Tibial nerve (tissue), 4 donors: ENCODE data around the gene LAMP1.

Experiments
- CTCF ChIP-seq, 5 experiments: fragments of 200-600 bp in 3 of 5; fragments of 450-650 bp in 2 of 5; sonication (generic) in 3 of 5; IDR thresholded peaks; one replicate each; pipeline ENCODE4 v1.5.1; 2016 to 2019; ENCODE audit warnings: antibody characterized with exemption in 5 of 5, mild to moderate bottlenecking in 3 of 5, moderate library complexity in 2 of 5
- EP300 ChIP-seq, 2 donors: sonication (generic); formaldehyde crosslinking; IDR thresholded peaks; one replicate each; pipeline ENCODE4 v1.6.1; 2017; ENCODE audit warnings: antibody characterized with exemption in 2 of 2, mild to moderate bottlenecking in 1 of 2
- POLR2A ChIP-seq, 2 donors: fragments of 450-650 bp; IDR thresholded peaks; one replicate each; pipeline ENCODE4 v1.6.1; 2017; ENCODE audit warnings: antibody characterized with exemption in 2 of 2, mild to moderate bottlenecking in 2 of 2, moderate library complexity in 2 of 2

GRCh38 chr13:113283904-113284303, 13.1 kb upstream of the LAMP1 start:
- no peak for TF ChIP-seq CTCF (IDR thresholded peaks at IDR 0.05)
- TF ChIP-seq POLR2A (IDR thresholded peaks at IDR 0.05) = no peak
- TF ChIP-seq EP300 (IDR thresholded peaks at IDR 0.05) = no peak
